DMS153 treated with DMSO at 0.1 percent for 48 hours (cell line): Measurements from ENCODE around the gene COL4A2.

ENCODE experiments used
- DNase-seq: peaks from one replicate; lab custom pipeline; 2025; ENCODE audit not compliant: unreplicated experiment; lab: John Stamatoyannopoulos, UW

COL4A2 gene

DNA sequence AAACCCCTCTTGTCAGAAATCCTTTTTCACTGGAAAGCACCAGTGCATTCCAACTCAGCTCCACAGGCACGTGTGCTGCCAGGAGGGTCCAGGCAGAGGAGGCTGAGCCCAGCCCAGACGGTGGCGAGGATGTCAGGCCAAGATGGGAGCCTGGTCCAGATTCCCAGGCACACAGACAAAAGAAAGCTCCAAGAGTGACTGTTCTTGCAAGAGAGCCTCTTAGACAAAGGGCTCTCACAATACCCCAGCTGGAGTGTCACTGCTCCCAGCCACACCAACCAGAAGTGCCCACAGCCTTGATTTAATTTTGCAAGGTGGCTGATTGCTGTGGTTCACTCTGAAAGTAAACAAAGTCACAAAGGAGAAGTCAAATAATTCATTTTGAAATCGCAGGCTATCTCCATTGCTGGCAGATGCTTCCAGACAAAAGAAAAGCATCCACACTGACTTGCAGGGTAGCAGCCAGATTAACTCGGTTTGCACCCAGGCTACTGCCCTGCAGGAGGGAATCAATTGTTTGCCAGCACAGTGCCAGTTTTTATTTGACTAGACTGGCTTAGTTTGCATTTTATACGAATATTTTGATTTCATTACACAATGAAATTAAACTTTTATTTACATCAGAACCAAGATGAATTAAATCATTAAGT, 159.3 kb downstream of the COL4A2 start:
- peak; percentile 18 for DNase-seq

DNA sequence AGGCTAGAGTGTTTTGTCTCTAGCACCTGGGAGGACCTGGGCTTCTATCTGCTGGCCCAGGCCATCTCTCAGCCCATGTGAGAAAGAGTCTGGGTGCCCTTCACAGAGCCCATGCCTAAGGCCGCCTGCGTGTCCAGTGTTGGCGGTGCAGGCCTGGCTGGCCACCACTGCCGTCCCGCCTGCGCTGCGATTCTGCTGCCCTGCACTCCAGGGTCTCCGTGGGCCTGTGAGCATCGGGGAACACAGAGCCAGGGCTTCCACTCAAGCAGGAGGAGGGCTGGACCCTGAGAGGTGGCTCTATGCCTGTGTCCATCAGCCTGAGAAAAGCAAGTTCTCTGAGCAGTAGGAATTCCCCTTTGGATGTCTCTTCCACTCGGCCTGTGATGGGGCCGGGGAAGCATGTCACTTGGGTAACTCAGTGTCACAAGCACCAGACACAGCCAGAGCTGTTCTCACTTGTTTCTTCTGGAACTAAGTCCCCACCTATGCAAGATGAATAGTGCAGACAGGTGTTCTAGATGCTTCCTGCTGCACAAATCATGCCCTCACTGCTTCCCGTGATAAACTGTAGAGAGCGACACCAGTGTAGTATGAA, 160.5 kb downstream of the COL4A2 start:
- DNase-seq = no peak

DNA sequence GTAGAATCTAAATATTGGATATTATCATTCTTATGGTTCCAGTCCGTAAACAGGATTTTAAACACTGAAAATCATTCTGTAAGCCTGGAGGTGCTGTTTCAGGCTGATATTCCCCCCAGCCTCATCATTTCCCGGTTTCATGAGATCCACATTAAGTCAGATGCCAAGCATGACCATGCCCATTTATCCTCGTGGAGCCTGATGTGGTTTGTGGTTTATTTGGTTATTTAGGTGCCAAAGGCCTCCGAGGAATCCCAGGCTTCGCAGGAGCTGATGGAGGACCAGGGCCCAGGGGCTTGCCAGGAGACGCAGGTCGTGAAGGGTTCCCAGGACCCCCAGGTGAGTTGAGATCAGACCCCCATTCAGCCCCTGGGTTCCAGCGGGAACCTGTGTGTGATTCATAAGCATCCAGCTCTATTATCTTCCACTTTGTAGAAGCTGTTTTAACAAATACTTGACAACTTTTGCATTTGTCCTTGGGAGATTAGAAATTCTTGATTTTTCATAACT, 162.0 kb downstream of the COL4A2 start:
- no peak for DNase-seq

DNA sequence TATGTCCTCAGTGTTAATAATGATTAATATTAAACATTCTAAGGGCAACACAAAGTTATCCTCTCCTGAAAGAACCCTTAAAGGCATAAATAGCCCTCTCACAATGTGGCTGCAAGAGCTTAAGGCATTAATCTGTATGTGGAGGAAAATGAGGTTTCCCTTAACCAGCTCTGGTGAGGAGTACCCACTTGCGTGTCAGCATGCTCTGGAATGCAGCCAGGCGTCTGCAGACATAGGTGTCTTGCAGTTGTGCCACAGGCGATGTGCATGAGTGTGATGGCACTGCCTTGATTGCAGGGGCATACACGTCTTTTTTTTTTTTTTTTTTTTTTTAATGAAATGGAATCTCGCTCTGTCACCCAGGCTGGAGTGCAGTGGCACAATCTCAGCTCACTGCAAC, 162.5 kb downstream of the COL4A2 start:
- DNase-seq = no peak

DNA sequence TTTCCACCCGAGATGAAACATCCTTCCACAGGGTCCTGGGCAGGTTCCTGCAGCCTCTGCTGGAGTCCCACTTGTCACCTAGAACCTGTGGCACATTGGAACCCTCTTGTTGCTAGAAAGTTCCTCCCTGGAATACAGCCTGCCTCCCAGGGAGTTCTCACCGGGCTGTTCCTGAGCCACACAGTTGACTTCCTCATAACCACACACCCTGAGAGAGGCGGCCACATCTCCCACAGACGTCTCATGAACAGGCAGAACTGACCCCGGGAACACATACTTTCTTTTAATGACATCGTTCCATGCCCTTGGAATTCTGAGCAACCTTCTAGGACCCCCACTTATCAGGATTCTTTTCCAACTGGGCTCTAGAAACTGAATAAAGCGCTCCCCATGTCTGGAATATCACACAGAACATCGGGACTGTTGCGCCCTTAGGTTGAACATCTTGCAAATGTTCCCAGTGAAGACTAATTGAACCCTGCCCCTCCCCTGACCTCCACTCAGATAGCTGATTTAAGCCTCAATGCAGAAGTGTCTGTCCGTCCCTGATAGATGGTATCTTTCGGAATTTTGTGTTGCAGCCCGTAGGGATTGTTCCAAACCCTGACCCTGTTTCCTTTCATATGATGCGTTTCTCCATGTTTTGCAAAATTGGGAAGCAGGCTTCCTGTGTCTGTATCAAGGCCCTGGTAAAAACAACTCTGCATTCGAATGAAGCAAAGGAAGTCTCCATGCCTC, 163.4 kb downstream of the COL4A2 start:
- no peak for DNase-seq

DNA sequence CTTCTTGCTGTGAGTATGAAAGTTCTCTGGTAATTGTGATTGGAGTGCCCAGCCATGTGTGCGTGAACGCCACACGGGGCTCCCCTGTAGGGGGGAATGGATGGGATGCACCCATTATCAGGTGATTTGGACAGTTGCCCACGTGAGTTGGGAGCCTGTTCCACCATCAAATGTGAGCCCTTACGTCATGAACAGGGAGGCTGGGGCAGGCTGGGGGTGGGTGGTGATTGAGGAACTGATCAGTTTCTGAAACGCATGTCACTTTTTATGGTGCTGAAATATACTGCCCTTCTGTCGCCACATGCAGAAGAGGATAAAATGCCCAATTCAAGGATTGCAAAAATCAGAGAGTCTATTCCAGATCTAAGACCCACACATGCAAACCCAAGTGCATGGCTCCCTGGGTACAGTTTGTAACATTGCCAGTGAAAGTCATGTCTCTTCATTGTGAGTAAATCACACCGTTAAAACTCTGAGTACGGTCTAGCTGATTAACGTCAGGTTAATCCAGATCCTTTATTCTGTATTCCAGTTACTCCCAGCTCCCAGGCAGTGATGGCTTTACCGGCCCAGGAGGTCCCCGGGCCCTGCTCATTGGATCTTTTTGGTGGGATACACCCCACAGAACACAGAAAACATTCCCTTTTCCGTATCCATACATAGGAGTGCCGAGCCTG, 164.2 kb downstream of the COL4A2 start:
- DNase-seq = no peak

DNA sequence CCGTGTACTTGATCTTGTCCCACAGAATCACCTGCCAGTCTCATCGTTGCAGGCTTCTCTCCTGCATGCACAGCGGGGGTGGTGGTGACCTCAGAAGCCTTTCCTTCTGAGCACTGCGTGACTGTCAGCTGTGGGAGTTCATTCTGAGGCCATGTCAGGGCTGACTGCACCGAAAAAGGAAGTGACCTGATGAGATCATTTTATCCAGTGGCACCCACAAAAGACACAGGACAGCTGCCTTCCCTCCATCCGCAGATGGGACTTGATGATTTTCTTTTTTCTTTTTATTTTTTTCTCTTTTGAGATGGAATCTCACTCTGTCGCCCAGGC, 164.7 kb downstream of the COL4A2 start:
- no peak for DNase-seq

DNA sequence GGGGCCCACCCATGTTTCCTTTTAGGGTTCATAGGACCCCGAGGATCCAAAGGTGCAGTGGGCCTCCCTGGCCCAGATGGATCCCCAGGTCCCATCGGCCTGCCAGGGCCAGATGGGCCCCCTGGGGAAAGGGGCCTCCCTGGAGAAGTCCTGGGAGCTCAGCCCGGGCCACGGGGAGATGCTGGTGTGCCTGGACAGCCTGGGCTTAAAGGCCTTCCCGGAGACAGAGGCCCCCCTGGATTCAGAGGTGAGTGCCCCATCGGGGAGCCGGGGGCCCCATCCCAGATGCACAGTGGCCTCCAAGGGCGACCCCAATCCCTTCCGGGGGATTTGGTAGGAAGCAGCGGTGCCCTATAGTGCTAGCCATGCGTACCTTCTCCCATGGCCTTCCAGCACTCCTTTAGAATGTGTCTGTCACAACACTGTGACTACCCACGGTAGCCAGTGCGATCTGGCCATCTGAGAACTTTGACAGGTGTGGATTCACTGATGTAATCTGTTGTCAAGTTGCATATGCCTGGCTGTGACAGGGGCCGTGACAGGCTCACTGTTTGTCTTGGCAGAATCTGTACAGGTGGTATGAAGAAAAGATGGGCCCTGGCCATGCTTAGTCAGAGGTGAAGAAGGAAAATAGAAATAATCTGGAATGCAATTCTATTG, 165.9 kb downstream of the COL4A2 start:
- DNase-seq = no peak

DNA sequence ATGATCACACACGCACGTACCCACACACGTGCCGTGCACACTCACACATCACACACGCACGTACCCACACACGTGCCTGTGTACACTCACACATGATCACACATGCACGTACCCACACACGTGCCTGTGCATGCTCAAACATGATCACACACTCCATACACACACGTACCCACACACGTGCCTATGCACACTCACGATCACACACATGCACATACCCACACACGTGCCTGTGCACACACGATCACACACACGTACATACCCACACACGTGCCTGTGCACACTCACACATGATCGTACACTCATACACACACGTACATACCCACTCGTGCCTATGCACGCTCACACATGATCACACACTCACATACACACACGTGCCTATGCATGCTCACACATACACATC, 167.6 kb downstream of the COL4A2 start:
- no peak for DNase-seq

DNA sequence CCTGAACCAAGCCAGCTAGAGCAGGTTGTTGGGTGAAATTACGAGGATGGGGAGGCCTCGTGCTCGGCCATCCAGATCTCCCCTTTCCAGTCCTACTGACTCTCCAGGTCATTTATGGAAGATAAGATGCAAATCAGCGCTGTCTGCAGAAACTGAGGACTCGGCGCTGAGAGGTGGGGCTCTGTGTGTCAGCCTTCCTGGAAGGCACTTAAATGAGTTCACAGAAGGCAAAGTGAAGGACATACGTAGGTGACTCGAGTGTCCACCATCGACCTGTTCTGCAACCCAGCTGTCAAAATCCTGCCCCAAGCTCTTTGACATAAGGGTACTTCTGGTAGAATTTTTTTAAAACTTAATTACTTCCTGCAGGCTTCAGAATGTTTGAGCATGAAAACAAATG, 168.0 kb downstream of the COL4A2 start:
- no peak for DNase-seq

DNA sequence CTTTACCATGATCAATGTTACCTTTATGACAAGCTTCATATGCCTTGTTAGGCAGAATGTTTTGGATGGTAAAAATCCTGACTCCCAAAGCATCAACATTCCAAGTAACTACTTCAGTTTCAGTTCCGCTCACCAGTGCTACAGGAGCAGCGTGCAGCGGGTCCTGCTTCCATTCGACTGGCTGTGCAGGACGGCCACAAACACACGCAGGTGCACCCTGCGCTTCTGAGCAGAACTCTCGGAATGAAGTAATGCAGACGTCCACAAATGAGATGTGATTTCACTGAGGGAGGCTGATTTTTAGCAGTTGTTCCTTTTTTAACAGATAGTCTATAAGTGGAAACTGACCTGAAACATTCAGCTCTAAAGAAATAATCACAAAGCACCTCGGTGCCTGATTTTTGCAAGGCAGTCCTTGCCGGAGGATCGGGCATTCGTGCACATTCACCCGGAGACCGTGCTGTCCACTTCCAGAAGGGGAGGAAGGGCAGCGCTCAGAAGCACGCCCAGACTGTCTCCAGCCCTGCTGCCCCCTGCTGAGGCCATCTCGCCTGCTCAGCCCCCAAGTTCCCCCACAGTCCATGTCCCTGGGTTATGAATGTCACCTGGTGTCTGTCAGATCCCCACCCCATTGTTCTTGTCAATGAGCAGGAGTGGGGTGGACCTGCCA, 168.6 kb downstream of the COL4A2 start:
- no peak for DNase-seq

DNA sequence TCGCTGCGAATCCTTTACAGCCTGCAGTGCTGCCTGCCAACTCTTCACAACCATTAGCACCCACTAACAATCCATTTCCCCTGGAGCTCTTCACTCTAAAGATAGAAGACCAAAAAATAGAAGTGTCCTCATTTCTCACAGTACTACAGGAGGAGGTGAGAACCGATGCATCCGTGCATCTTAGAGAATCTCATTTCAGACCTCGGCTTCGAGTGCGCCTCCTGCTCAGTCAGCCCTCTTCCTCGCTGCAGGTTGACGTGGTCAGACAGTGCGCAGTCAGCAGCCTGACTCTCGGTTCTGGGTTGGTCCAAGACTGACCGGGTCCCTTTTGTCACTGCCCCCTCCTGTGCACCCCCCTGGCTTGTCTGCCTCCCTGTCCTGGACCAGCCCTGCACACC, 169.1 kb downstream of the COL4A2 start:
- DNase-seq = no peak

DNA sequence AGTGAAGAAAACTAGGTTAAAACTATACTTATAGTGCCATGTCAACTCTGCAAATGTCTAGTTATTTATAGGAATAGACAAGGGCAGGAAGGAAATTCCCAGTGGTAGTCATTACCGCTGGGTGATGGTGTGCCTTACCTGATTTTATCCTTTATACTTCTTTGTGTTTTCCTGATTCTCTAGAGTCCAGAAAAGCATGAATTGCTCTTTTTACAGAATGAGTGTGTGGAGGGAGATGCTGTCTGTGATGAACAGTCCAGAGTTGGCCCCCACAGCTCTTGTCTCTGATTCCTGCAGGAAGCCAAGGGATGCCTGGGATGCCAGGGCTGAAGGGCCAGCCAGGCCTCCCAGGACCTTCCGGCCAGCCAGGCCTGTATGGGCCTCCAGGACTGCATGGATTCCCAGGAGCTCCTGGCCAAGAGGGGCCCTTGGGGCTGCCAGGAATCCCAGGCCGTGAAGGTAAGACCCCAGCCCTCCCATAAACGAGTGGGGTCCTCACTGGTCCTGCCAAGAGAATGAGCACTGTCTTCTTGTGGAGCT, 170.7 kb downstream of the COL4A2 start:
- DNase-seq = no peak

DNA sequence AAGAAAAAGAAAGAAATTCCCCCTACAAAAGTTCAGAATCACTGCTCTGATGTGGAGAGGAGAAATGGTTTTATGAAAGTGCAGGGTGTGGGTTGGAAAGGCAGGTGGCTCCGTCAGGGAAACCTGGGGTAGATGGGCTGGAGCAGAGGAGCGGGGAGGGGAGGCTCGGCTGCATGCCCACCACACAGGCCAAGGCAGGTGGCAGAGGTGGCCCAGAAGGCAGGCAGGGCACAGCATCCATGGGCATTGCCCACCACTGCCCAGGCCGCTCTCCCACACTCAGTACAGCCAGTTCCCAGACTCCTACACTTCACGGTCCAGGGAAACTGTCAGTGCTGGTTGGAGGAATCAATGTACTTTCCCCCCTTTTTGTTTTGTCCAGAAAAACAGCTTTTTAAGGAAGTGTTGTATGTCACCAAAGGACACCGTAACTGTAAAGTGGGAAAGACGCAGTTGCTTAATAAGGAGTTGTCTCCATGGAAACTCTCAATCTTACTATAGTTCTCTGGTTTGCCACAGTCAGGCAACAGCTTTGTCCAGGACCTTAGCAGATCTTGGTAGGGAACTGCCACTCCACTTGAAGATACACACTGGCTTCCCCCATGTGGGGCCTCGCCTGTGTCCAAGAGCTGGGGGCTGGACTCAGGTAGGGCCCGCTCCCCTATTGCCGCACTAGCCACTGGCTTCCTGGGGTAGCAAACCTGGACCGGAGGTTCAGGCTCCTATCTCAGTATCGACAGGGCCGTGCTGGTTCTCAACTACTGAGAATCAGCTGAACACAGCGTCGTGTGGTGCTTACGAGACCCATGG, 171.5 kb downstream of the COL4A2 start:
- no peak for DNase-seq

DNA sequence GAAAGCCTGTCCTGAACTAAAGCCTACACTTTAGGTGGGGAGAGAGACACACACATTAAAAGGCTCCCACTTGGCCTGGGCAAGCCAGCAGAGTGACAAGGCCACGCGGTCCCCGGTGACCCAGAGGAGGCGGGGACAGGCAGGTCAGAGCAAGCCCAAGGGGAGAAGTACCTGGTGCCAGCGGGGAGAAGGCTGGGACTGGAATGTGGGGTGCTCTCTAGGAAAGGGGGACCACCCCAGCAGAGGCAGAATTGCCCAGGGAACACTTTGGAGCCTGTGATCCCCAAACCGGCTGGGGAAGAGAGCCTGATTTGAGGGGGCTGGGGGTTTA, 172.1 kb downstream of the COL4A2 start:
- no peak for DNase-seq

DNA sequence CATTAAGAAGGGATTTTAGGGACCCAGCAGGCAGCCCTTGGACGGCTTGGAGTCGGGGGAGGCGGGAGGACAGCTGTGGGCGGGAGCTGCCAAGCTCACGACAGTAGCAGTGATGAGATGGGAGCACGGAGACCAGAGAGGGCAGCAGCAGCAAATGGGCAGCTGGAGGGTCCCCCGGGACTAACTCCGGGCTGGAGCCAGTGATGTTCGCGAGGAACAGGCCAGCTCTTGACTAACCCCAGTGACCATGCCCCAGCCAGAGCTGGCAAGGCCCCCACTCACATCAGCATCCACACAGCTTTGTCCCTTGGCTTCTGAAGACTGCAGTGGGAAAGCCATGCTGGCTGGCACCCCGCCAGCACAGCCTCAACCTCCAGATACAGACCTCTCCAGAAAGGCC, 172.6 kb downstream of the COL4A2 start:
- no peak for DNase-seq

DNA sequence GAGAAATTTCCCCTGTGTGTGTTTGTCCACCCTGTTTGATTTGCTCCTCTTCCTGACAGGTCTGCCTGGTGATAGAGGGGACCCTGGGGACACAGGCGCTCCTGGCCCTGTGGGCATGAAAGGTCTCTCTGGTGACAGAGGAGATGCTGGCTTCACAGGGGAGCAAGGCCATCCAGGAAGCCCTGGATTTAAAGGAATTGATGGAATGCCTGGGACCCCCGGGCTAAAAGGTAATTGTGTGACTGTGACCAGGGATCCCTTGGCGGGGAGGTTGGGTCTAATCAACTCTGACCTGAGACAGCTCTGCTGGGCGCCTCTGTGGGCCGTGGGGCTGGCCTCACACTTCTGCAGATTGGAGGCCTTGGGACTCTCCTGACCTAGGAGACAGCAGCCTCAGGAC, 173.1 kb downstream of the COL4A2 start:
- no peak for DNase-seq

DNA sequence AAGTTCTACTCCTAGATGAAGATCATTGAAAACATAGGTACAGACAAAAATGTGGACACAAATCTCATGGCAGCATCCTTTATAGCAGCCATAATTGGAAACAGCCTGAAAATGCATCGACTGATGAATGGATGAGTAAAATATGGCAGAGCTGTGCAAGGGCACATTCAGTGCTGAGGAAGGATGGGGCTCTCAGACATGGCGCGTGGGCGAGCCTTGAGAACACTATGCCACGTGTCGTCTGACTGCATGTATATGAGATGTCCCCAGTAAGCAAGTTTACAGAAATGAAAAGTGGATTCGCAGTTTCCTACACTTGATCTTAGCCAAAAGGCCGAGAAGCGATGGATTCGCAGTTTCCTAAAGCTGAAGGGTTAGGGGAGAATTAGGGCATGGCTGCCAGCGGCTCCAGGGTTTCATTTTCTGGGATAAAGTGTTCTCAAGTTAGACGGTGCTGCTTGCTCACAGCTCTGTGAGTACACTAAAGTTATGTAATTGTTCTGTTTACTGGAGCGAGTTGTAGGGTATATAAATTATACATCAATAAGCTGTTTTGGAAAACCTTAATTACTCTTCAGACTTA, 176.4 kb downstream of the COL4A2 start:
- no peak for DNase-seq

DNA sequence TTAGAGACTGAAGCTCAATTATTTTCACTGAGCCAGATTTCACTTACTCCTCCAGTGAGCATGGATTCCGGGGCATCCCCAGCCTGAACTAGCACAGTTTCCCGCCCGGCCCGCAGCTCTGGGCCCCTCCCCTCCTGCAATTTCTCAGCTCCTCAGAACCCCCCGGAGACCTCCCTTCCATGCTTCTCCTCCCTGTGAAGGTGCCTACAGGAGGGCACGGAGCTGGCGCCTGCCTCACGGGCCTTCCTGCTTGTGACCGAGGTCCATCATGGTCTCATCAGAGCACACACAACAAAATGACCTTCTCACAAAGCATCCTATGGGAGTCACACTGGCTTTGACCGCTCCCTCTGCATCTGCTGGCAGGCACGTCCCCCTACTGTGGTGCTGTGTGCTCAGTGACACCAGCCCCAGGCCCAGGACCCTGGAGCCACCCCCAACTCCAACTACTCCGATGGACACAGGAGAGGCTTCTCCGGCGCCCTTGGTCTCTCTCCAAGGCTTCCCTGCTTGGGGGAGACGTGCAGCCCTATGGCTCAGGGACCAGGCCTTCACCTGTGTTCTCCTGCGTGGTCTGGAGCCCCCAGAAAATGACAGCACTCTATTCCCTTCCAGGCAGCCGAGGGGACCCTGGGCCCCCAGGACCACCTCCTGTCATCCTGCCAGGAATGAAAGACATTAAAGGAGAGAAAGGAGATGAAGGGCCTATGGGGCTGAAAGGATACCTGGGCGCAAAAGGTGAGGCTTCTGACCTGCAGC, 177.4 kb downstream of the COL4A2 start:
- DNase-seq = no peak
